Liver (tissue), 9 donors: ENCODE data around the gene FAM3B. TPM values are rescaled to one million over a fixed set of nuclear protein-coding genes. Genes with fewer than 3 reads are reported as not detected.

ENCODE experiments used
- DNase-seq: peaks from one replicate; pipeline ENCODE4 v3.0.0-alpha.2; 2017; ENCODE audit warnings: low spot score
- H3K27ac ChIP-seq, 2 donors: one replicate each; pipeline ENCODE4 v1.7.0; 2013; ENCODE audit warnings: inconsistent platforms in 2 of 2, low read length in 2 of 2, control low read depth in 1 of 2, low read depth in 1 of 2, mild to moderate bottlenecking in 1 of 2
- H3K27me3 ChIP-seq, 4 donors: one replicate each; pipeline versions ENCODE4 v1.6.1 to v1.7.0; 2013; ENCODE audit warnings: low read length in 3 of 4, inconsistent platforms in 1 of 4, mild to moderate bottlenecking in 1 of 4, moderate library complexity in 1 of 4; ENCODE audit not compliant: control insufficient read depth in 4 of 4, insufficient read depth in 4 of 4
- H3K36me3 ChIP-seq, 4 donors: one replicate each; pipeline versions ENCODE4 v1.6.1 to v1.7.0; 2013; ENCODE audit warnings: low read length in 3 of 4, mild to moderate bottlenecking in 3 of 4, low read depth in 1 of 4, moderate library complexity in 1 of 4; ENCODE audit not compliant: control insufficient read depth in 4 of 4, insufficient read depth in 3 of 4
- H3K4me1 ChIP-seq, 4 donors: one replicate each; pipeline versions ENCODE4 v1.6.1 to v1.7.0; 2013; ENCODE audit warnings: low read length in 3 of 4, mild to moderate bottlenecking in 3 of 4, moderate library complexity in 1 of 4; ENCODE audit not compliant: control insufficient read depth in 4 of 4, insufficient read depth in 4 of 4
- H3K4me3 ChIP-seq, 3 donors: one replicate each; pipeline versions ENCODE4 v1.6.1 to v1.7.0; 2013; ENCODE audit warnings: low read length in 3 of 3, control low read depth in 1 of 3, low read depth in 1 of 3, mild to moderate bottlenecking in 1 of 3
- H3K9ac ChIP-seq, 2 donors: one replicate each; pipeline ENCODE4 v1.7.0; 2013; ENCODE audit warnings: low read length in 2 of 2, mild to moderate bottlenecking in 2 of 2, moderate library complexity in 2 of 2, control low read depth in 1 of 2, low read depth in 1 of 2
- H3K9me3 ChIP-seq, 4 donors: one replicate each; pipeline versions ENCODE4 v1.6.1 to v1.7.0; 2013; ENCODE audit warnings: low read length in 3 of 4; ENCODE audit not compliant: control insufficient read depth in 4 of 4
- ATF3 ChIP-seq: IDR thresholded peaks from 2 replicates; pipeline ENCODE4 v1.6.1; 2016; ENCODE audit warnings: antibody characterized with exemption
- CTCF ChIP-seq: fragments of 150-350 bp; IDR thresholded peaks from 2 replicates; pipeline ENCODE4 v1.5.1; 2017; ENCODE audit warnings: improper control_type of control experiment, low read depth, low read length; ENCODE audit not compliant: missing input control
- EGR1 ChIP-seq, 2 donors: IDR thresholded peaks; 2 replicates each; pipeline ENCODE4 v1.6.1; 2016 to 2018; ENCODE audit warnings: antibody characterized with exemption in 2 of 2, low read depth in 2 of 2
- FOXA1 ChIP-seq: IDR thresholded peaks from 2 replicates; pipeline ENCODE4 v1.6.1; 2016; ENCODE audit warnings: antibody characterized with exemption
- FOXA2 ChIP-seq: IDR thresholded peaks from 2 replicates; pipeline ENCODE4 v1.6.1; 2016; ENCODE audit warnings: antibody characterized with exemption
- GABPA ChIP-seq, 2 donors: IDR thresholded peaks in 1 of 2; conservative IDR thresholded peaks in 1 of 2; 2 replicates each; pipeline ENCODE4 v1.6.1; 2016; ENCODE audit warnings: antibody characterized with exemption in 2 of 2, mild to moderate bottlenecking in 1 of 2, moderate library complexity in 1 of 2
- HNF4G ChIP-seq: IDR thresholded peaks from 2 replicates; pipeline ENCODE4 v1.6.1; 2016; ENCODE audit warnings: antibody characterized with exemption
- JUND ChIP-seq, 2 donors: IDR thresholded peaks; 2 replicates each; pipeline ENCODE4 v1.6.1; 2016; ENCODE audit warnings: antibody characterized with exemption in 2 of 2
- MAX ChIP-seq: IDR thresholded peaks from 2 replicates; pipeline ENCODE4 v1.6.1; 2016; ENCODE audit warnings: antibody characterized with exemption
- NR2F2 ChIP-seq: IDR thresholded peaks from 2 replicates; pipeline ENCODE4 v1.6.1; 2016; ENCODE audit warnings: antibody characterized with exemption
- RAD21 ChIP-seq, 2 donors: IDR thresholded peaks; 2 replicates each; pipeline ENCODE4 v1.6.1; 2016; ENCODE audit warnings: antibody characterized with exemption in 2 of 2, mild to moderate bottlenecking in 2 of 2
- REST ChIP-seq: IDR thresholded peaks from 2 replicates; pipeline ENCODE4 v1.6.1; 2016; ENCODE audit warnings: antibody characterized with exemption, mild to moderate bottlenecking
- SP1 ChIP-seq: IDR thresholded peaks from 2 replicates; pipeline ENCODE4 v1.6.1; 2018; ENCODE audit warnings: antibody characterized with exemption, mild to moderate bottlenecking
- TAF1 ChIP-seq: conservative IDR thresholded peaks from 2 replicates; pipeline ENCODE4 v1.6.1; 2016; ENCODE audit warnings: antibody characterized with exemption, mild to moderate bottlenecking
- YY1 ChIP-seq: IDR thresholded peaks from 2 replicates; pipeline ENCODE4 v1.6.1; 2016; ENCODE audit warnings: antibody characterized with exemption, mild to moderate bottlenecking
- ZBTB33 ChIP-seq: IDR thresholded peaks from 2 replicates; pipeline ENCODE4 v1.6.1; 2016; ENCODE audit warnings: antibody characterized with exemption
- WGBS: extraction: QIAGEN DNeasy Blood & Tissue Kit; methylation state at CpG from one replicate; pipeline ENCODE4 v1.1.7; 2013; 5-methylcytosine and 5-hydroxymethylcytosine counted together
- polyA plus RNA-seq, 2 donors: library from polyadenylated mRNA; stranded (reverse) in 1 of 2; unstranded in 1 of 2; fragments of 200-250 nt in 1 of 2; fragments of >200 nt in 1 of 2; fragmentation: Nextera tagmentation in 1 of 2; extraction: Ambion mirVana in 1 of 2; gene quantifications; one replicate each; pipeline versions ENCODE4 v1.2.1 to v1.2.3, GENCODE V29; 2013 to 2015
- total RNA-seq, 2 donors: library from RNA; depleted of rRNA; stranded (reverse); fragments of >200 nt; gene quantifications; one replicate each; pipeline ENCODE4 v1.2.3, GENCODE V29; 2014
- donor health status: healthy.
- donor health status: healthy.
- donor health status: healthy.
- donor health status: healthy.
- donor health status: healthy.

The FAM3B gene
- total and polyA plus RNA-seq, 4 donors: 0.72 to 18.2 (median 3.4) TPM

GRCh38 chr21:41374177-41374712, 57.6 kb downstream of the FAM3B start:
- Histone ChIP-seq H3K36me3 (no peaks in the 10 kb centered on the region), H3K4me1 (no peaks in the 10 kb centered on the region), H3K9me3 (no peaks in the 10 kb centered on the region), H3K27me3 (peaks cover 0 to 3% (median 0%) of the 10 kb centered on the region in 4 donors), H3K4me3 (no peak overlapping the region), H3K9ac (no peak overlapping the region), H3K27ac (no peak overlapping the region)
- no peak for DNase-seq
- WGBS: 92% methylated on average over 14 of the region's 14 CpGs
- TF ChIP-seq TAF1 (no peak), ZBTB33 (no peak), EGR1 (IDR thresholded peaks at IDR 0.05; ENCODE audit: low read depth in 2 of 2) (no peak), RAD21 (IDR thresholded peaks at IDR 0.05) (no peak), NR2F2 (no peak), MAX (no peak), GABPA (IDR thresholded peaks at IDR 0.05 in 1 of 2, conservative IDR thresholded peaks at IDR 0.05 in 1 of 2) (no peak), FOXA1 (no peak), JUND (IDR thresholded peaks at IDR 0.05) (no peak), ATF3 (no peak), YY1 (no peak), SP1 (no peak), HNF4G (no peak), REST (no peak), FOXA2 (no peak), CTCF (no peak)
